Skin of body (tissue), 2 donors: Measurements from ENCODE around the gene OR52B2. TPM values are rescaled to one million over a fixed set of nuclear protein-coding genes. Genes with fewer than 3 reads are reported as not detected.
"Not testable (repeated sequence)": the region's sequence is repeated elsewhere in the genome, so short reads cannot be mapped to it uniquely, and the experiment has no call there.

Experiments
- DNase-seq: peaks from one replicate; lab custom pipeline; 2025; lab: John Stamatoyannopoulos, UW
- total RNA-seq: library from RNA; depleted of rRNA; stranded (reverse); fragments of >200 nt; gene quantifications from one replicate; pipeline ENCODE4 v1.2.3, GENCODE V29; 2014

Gene OR52B2
- total RNA-seq, 1 donor from 2014 or later = not detected

- DNase-seq = no peak
Measured at GRCh38 chr11:6152126-6152525, 18.0 kb downstream of the OR52B2 start.

- no peak for DNase-seq
Measured at GRCh38 chr11:6151117-6151516, 19.0 kb downstream of the OR52B2 start.

- DNase-seq = not testable (repeated sequence)
Measured at GRCh38 chr11:6143737-6144136, 26.4 kb downstream of the OR52B2 start.

GRCh38 chr11:6142936-6143335, 27.2 kb downstream of the OR52B2 start:
- DNase-seq = no peak

- not testable (repeated sequence) for DNase-seq
Measured at GRCh38 chr11:6135936-6136335, 34.2 kb downstream of the OR52B2 start.

- no peak for DNase-seq
Measured at GRCh38 chr11:6132431-6132830, 37.7 kb downstream of the OR52B2 start.

GRCh38 chr11:6129635-6130034, 40.5 kb downstream of the OR52B2 start:
- no peak for DNase-seq

- DNase-seq = no peak
Measured at GRCh38 chr11:6129011-6129410, 41.1 kb downstream of the OR52B2 start.

- no peak for DNase-seq
Measured at GRCh38 chr11:6127881-6128280, 42.2 kb downstream of the OR52B2 start.

GRCh38 chr11:6124245-6124644, 45.9 kb downstream of the OR52B2 start:
- DNase-seq = no peak

Other genes starting within 250 kb of the OR52B2 start
- gene OR56A3, start 228.1 kb downstream of the OR52B2 start, total RNA-seq = not detected
- not detected for gene OR56A5, start 201.8 kb downstream of the OR52B2 start, total RNA-seq
- not detected for gene OR52L1, start 183.3 kb downstream of the OR52B2 start, total RNA-seq
- not detected for gene OR56A4, start 163.4 kb downstream of the OR52B2 start, total RNA-seq
- gene OR56A1, start 139.6 kb downstream of the OR52B2 start, total RNA-seq = not detected
- not detected for gene OR56B4, start 62.6 kb downstream of the OR52B2 start, total RNA-seq
- gene OR52W1, start 28.9 kb upstream of the OR52B2 start, total RNA-seq = not detected
- not detected for gene C11orf42, start 35.2 kb upstream of the OR52B2 start, total RNA-seq
- gene FHIP1B, start 64.3 kb upstream of the OR52B2 start, total RNA-seq = 17.9 TPM
- 0.49 TPM for gene CNGA4, start 68.8 kb upstream of the OR52B2 start, total RNA-seq
- gene CCKBR, start 89.5 kb upstream of the OR52B2 start, total RNA-seq = 0.69 TPM
- 23.8 TPM for gene CAVIN3, start 150.2 kb upstream of the OR52B2 start, total RNA-seq
- 9.6 TPM for gene SMPD1, start 220.1 kb upstream of the OR52B2 start, total RNA-seq
- gene APBB1, start 248.8 kb upstream of the OR52B2 start, total RNA-seq = 16.5 TPM